ENCODE measurements around the gene DNAJC27.

GRCh38 chr2:24981411-24982136 lies 9.8 kb upstream of the DNAJC27 start:
- TF ChIP-seq CTCF (IDR thresholded peaks at IDR 0.05) (no peak), POLR2A (IDR thresholded peaks at IDR 0.05) (no peak)

All from thyroid gland (tissue), 4 donors.